Astrocyte (in vitro differentiated cells and primary cell): Measurements from ENCODE around the gene CIDEC. TPM values are rescaled to one million over a fixed set of nuclear protein-coding genes. Genes with fewer than 3 reads are reported as not detected.

Experiments used
- DNase-seq: peaks from one replicate; pipeline ENCODE4 v3.0.0-alpha.2; 2010; ENCODE audit warnings: low read depth
- FAIRE-seq: peaks from 2 replicates; lab custom pipeline; 2011; peaks lifted over from hg19 to GRCh38; lab: Jason Lieb, UNC
- H2AFZ ChIP-seq: 2 replicates; pipeline ENCODE4 v1.6.0; 2012; ENCODE audit warnings: low read depth, low read length, inconsistent platforms
- H3K27ac ChIP-seq: 2 replicates; pipeline ENCODE4 v1.5.1; 2011; ENCODE audit warnings: low read depth, low read length, inconsistent platforms
- H3K27me3 ChIP-seq: 2 replicates; pipeline ENCODE4 v1.6.0; 2011; ENCODE audit warnings: low read length, inconsistent platforms; ENCODE audit not compliant: insufficient read depth
- H3K36me3 ChIP-seq: 2 replicates; pipeline ENCODE4 v1.5.1; 2011; ENCODE audit warnings: low read length, inconsistent platforms; ENCODE audit not compliant: insufficient read depth
- H3K4me1 ChIP-seq: 2 replicates; pipeline ENCODE4 v1.5.1; 2011; ENCODE audit warnings: low read length, inconsistent platforms; ENCODE audit not compliant: insufficient read depth
- H3K4me2 ChIP-seq: 2 replicates; pipeline ENCODE4 v1.6.0; 2012; ENCODE audit warnings: low read length, inconsistent platforms
- H3K4me3 ChIP-seq: 2 replicates; pipeline ENCODE4 v1.5.1; 2011; ENCODE audit warnings: low read depth, mild to moderate bottlenecking, low read length, inconsistent platforms; ENCODE audit not compliant: insufficient read depth
- H3K79me2 ChIP-seq: 2 replicates; pipeline ENCODE4 v1.6.0; 2012; ENCODE audit warnings: mild to moderate bottlenecking, low read length, inconsistent platforms; ENCODE audit not compliant: insufficient read depth
- H3K9ac ChIP-seq: 2 replicates; pipeline ENCODE4 v1.6.0; 2012; ENCODE audit warnings: mild to moderate bottlenecking, low read length, inconsistent platforms
- H3K9me3 ChIP-seq: 2 replicates; pipeline ENCODE4 v1.5.1; 2012; ENCODE audit warnings: low read depth, mild to moderate bottlenecking, low read length, inconsistent platforms; ENCODE audit not compliant: insufficient read depth
- H4K20me1 ChIP-seq: 2 replicates; pipeline ENCODE4 v1.6.0; 2012; ENCODE audit warnings: low read length, inconsistent platforms; ENCODE audit not compliant: insufficient read depth
- H3K27ac Mint-ChIP-seq: one replicate; pipeline ENCODE4 v1.8.0; 2021; ENCODE audit warnings: mild to moderate bottlenecking, mixed read lengths; ENCODE audit not compliant: unreplicated experiment
- H3K27me3 Mint-ChIP-seq: one replicate; pipeline ENCODE4 v1.8.0; 2021; ENCODE audit warnings: low read depth, mixed read lengths; ENCODE audit not compliant: unreplicated experiment
- H3K36me3 Mint-ChIP-seq: one replicate; pipeline ENCODE4 v1.8.0; 2021; ENCODE audit warnings: low read depth, mixed read lengths; ENCODE audit not compliant: unreplicated experiment
- H3K4me1 Mint-ChIP-seq: one replicate; pipeline ENCODE4 v1.8.0; 2021; ENCODE audit warnings: low read depth, mixed read lengths; ENCODE audit not compliant: unreplicated experiment
- H3K4me3 Mint-ChIP-seq: one replicate; pipeline ENCODE4 v1.8.0; 2021; ENCODE audit warnings: mild to moderate bottlenecking, moderate library complexity, mixed read lengths; ENCODE audit not compliant: unreplicated experiment
- H3K9me3 Mint-ChIP-seq: one replicate; pipeline ENCODE4 v1.8.0; 2021; ENCODE audit warnings: mild to moderate bottlenecking, mixed read lengths; ENCODE audit not compliant: unreplicated experiment
- CTCF ChIP-seq: IDR thresholded peaks from 2 replicates; pipeline ENCODE4 v1.5.1; 2011; ENCODE audit warnings: low read depth, mild to moderate bottlenecking, inconsistent platforms, low read length, moderate library complexity; ENCODE audit not compliant: insufficient read depth
- EZH2 ChIP-seq: IDR thresholded peaks from 2 replicates; pipeline ENCODE4 v1.6.1; 2012; ENCODE audit warnings: mild to moderate bottlenecking, low read length, inconsistent platforms; ENCODE audit not compliant: insufficient read depth
- total RNA-seq: library from RNA; stranded (reverse); gene quantifications from 2 replicates; pipeline ENCODE4 v1.2.1, GENCODE V29; 2021

CIDEC gene
- total RNA-seq, 1 donor from 2014 or later = not detected

GRCh38 chr3:9918261-9919038 lies 38.4 kb upstream of the CIDEC start:
- Mint-ChIP-seq H3K4me1 (peaks cover 5% of the 10 kb centered on the region), H3K36me3 (no peaks in the 10 kb centered on the region), H3K4me3 (peak overlapping the region; percentile 54), H3K27ac (no peak overlapping the region), H3K27me3 (no peaks in the 10 kb centered on the region), H3K9me3 (no peaks in the 10 kb centered on the region)
- Histone ChIP-seq H3K36me3 (no peaks in the 10 kb centered on the region), H4K20me1 (no peaks in the 10 kb centered on the region), H3K4me3 (no peak overlapping the region), H3K4me2 (peak overlapping the region; percentile 83), H3K9ac (no peak overlapping the region), H3K4me1 (peaks cover 23% of the 10 kb centered on the region), H3K27me3 (no peaks in the 10 kb centered on the region), H3K27ac (no peak overlapping the region), H2AFZ (no peak overlapping the region), H3K9me3 (no peaks in the 10 kb centered on the region), H3K79me2 (no peaks in the 10 kb centered on the region)
- TF ChIP-seq CTCF (no peak), EZH2 (no peak)
- DNase-seq = no peak
- no peak for FAIRE-seq

- DNase-seq = no peak
- H3K27me3 Mint-ChIP-seq = no peaks in the 10 kb centered on the region
- no peak overlapping the region for H3K27ac ChIP-seq
- no peaks in the 10 kb centered on the region for H3K36me3 Mint-ChIP-seq
- H3K36me3 ChIP-seq = no peaks in the 10 kb centered on the region
- peaks cover 5% of the 10 kb centered on the region for H3K4me1 Mint-ChIP-seq
- FAIRE-seq = no peak
- H3K9me3 Mint-ChIP-seq = no peaks in the 10 kb centered on the region
- H3K9me3 ChIP-seq = no peaks in the 10 kb centered on the region
- H3K27me3 ChIP-seq = no peaks in the 10 kb centered on the region
- H3K27ac Mint-ChIP-seq = no peak overlapping the region
- peak overlapping the region; percentile 83 for H3K4me2 ChIP-seq
- H3K4me3 ChIP-seq = no peak overlapping the region
- no peaks in the 10 kb centered on the region for H3K79me2 ChIP-seq
- no peak for TF ChIP-seq EZH2
- no peak for TF ChIP-seq CTCF
- peak overlapping the region; percentile 64 for H3K9ac ChIP-seq
- peak overlapping the region; percentile 70 for H3K4me3 Mint-ChIP-seq
- no peaks in the 10 kb centered on the region for H4K20me1 ChIP-seq
- H3K4me1 ChIP-seq = peaks cover 23% of the 10 kb centered on the region
- no peak overlapping the region for H2AFZ ChIP-seq
These were observed 37.8 kb upstream of the CIDEC start for GRCh38 chr3:9917820-9918219.
